Progenitor cell of endocrine pancreas (in vitro differentiated cells): Measurements from ENCODE around the gene TRRAP. TPM values are rescaled to one million over a fixed set of nuclear protein-coding genes. Genes with fewer than 3 reads are reported as not detected.
A peak's percentile ranks its signal among the peaks of the same experiment; 100 is the strongest.

Experiments
- DNase-seq: peaks from one replicate; pipeline ENCODE4 v3.0.0; 2021; ENCODE audit warnings: low spot score; ENCODE audit not compliant: unreplicated experiment
- H3K27ac Mint-ChIP-seq: 2 replicates; pipeline ENCODE4 v1.8.0; 2021; ENCODE audit warnings: mild to moderate bottlenecking, moderate library complexity, mixed read lengths
- H3K27me3 Mint-ChIP-seq: 2 replicates; pipeline ENCODE4 v1.8.0; 2021; ENCODE audit warnings: mixed read lengths
- H3K36me3 Mint-ChIP-seq: 2 replicates; pipeline ENCODE4 v1.8.0; 2022; ENCODE audit warnings: mixed read lengths; ENCODE audit not compliant: insufficient read depth
- H3K4me1 Mint-ChIP-seq: 2 replicates; pipeline ENCODE4 v1.8.0; 2021; ENCODE audit warnings: low read depth, mixed read lengths
- H3K4me3 Mint-ChIP-seq: 2 replicates; pipeline ENCODE4 v1.8.0; 2021; ENCODE audit warnings: low read depth, mild to moderate bottlenecking, moderate library complexity, mixed read lengths
- H3K9me3 Mint-ChIP-seq: 2 replicates; pipeline ENCODE4 v1.8.0; 2021; ENCODE audit warnings: low read depth, mixed read lengths
- CTCF ChIP-seq: fragments of 200-600 bp; sonication (generic); IDR thresholded peaks from one replicate; pipeline ENCODE4 v1.5.0; 2021; ENCODE audit warnings: antibody characterized with exemption, mild to moderate bottlenecking; ENCODE audit not compliant: unreplicated experiment
- total RNA-seq: library from RNA; stranded (reverse); gene quantifications from 2 replicates; pipeline ENCODE4 v1.2.1, GENCODE V29; 2021

The TRRAP gene
- total RNA-seq, 1 donor from 2014 or later, result 75.8 TPM

GRCh38 chr7:99013266-99014112 lies 135.2 kb downstream of the TRRAP start:
- no peak for TF ChIP-seq CTCF
- Mint-ChIP-seq H3K4me1 (no peaks in the 10 kb centered on the region), H3K9me3 (peaks cover 5% of the 10 kb centered on the region), H3K36me3 (peaks cover 39% of the 10 kb centered on the region), H3K27me3 (no peaks in the 10 kb centered on the region), H3K27ac (no peak overlapping the region), H3K4me3 (no peak overlapping the region)
- no peak for DNase-seq

DNA sequence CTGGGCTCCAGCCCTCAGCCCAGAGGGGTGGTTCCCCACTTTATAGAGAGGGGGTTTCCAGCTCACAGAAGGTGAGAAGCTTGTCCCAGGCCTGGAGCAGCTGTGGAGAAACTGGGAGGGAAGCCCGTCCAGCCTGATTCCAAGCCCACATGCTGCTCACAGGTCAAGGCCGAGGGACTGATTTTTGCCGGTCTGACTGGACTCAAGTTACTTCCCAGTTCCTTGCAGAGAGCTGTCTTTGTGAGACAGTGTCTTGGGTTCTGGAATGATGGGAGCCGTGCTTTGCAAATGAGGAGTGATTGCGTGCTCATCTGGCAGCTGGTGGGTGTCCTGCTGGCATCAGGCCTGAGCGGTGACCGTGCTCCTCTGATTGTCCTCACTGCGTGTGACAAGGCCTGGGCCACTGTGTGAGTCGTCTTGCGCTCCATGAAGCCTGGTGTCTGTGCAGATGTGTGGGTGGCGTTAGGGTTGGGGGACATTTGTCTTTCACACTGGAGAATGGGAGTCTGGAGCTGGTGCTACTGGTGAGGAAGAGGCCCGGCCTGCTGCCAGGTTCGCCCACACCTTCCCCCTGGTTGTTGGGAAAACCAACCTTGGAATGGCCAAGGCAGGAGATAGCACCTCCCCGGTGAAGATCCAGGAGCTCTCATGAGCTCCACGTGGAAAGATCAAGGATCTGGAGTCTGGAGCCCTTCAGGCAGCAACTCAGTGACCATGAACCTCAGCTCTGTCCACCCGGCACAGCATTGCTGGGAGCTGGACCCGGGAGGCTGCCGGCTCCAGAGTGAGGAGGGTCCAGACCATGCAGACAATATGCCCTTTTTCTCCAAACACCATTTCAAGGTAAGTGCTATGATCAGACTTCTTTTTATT lies 136.0 kb downstream of the TRRAP start:
- DNase-seq, result no peak
- Mint-ChIP-seq H3K27me3 (no peaks in the 10 kb centered on the region), H3K9me3 (peaks cover 5% of the 10 kb centered on the region), H3K4me1 (no peaks in the 10 kb centered on the region), H3K27ac (peak overlapping the region; percentile 85), H3K36me3 (peaks cover 39% of the 10 kb centered on the region), H3K4me3 (no peak overlapping the region)
- no peak for TF ChIP-seq CTCF

- no peak for DNase-seq
- no peaks in the 10 kb centered on the region for H3K27me3 Mint-ChIP-seq
- H3K9me3 Mint-ChIP-seq, result peaks cover 5% of the 10 kb centered on the region
- no peak overlapping the region for H3K27ac Mint-ChIP-seq
- TF ChIP-seq CTCF, result no peak
- H3K36me3 Mint-ChIP-seq, result peaks cover 42% of the 10 kb centered on the region
- H3K4me3 Mint-ChIP-seq, result no peak overlapping the region
- peaks cover 8% of the 10 kb centered on the region for H3K4me1 Mint-ChIP-seq
These were observed 137.9 kb downstream of the TRRAP start for GRCh38 chr7:99016196-99016595.

GRCh38 chr7:99019523-99020412 lies 141.4 kb downstream of the TRRAP start:
- peaks cover 15% of the 10 kb centered on the region for H3K4me1 Mint-ChIP-seq
- peak overlapping the region; percentile 91 for H3K27ac Mint-ChIP-seq
- peaks cover 5% of the 10 kb centered on the region for H3K9me3 Mint-ChIP-seq
- no peaks in the 10 kb centered on the region for H3K27me3 Mint-ChIP-seq
- TF ChIP-seq CTCF, result no peak
- no peak overlapping the region for H3K4me3 Mint-ChIP-seq
- H3K36me3 Mint-ChIP-seq, result peaks cover 37% of the 10 kb centered on the region
- no peak for DNase-seq

DNA sequence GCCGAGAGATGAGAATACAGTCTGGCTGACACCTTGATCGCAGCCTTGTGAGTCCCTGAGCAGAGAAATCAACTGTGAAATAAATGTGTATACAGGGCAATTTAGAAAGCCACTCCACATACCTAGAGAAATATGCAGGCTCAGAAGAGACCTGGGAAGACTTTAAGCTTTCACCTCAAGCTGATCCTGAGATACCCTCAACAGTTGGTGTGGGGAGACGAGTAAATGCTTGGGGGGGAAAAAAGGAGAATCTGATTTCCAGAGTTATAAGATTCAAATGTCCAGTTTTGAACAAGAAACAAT lies 142.0 kb downstream of the TRRAP start:
- Mint-ChIP-seq H3K27ac (peak overlapping the region; percentile 22), H3K36me3 (peaks cover 32% of the 10 kb centered on the region), H3K4me3 (no peak overlapping the region), H3K27me3 (no peaks in the 10 kb centered on the region), H3K4me1 (peaks cover 15% of the 10 kb centered on the region), H3K9me3 (peaks cover 5% of the 10 kb centered on the region)
- no peak for TF ChIP-seq CTCF
- DNase-seq, result no peak
